ENCODE results near the gene HBD. TPM values are rescaled to one million over a fixed set of nuclear protein-coding genes. Genes with fewer than 3 reads are reported as not detected.
A peak's percentile ranks its signal among the peaks of the same experiment; 100 is the strongest.

The HBD gene
- total and polyA plus RNA-seq, 2 donors (not counting 1 experiment from before 2014, with no cell fraction given) = 5.9 to 53.4 TPM

DNA sequence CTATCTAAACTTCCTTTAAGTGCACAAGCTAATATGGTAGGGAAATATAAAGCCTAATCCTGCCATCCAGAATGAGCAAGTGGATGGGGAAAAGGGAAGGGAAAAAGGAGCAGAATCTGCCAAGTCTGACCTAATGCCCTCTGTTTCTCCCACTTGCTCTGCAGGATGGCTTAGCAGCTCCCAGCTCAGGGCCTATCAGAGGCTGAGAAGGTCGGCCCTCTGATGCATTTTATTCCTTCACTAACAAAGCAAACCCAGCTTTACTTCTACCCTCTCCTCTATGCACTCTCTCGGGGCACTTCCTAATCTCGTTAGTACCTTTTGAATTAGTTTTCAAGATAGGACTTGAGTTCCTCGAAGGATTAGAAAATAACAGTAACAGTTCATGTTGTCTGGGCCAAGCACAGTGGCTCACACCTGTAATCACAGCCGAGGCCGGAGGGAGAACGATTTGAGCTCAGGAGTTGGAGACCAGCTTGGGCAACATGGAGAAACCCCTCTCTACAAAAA lies 23.9 kb downstream of the HBD start:
- no peak overlapping the region for H3K4me2 ChIP-seq (ENCODE audit: extremely low read depth, insufficient read depth, low read length)
- H2AFZ ChIP-seq (ENCODE audit: low read length) = peak overlapping the region; percentile 30

DNA sequence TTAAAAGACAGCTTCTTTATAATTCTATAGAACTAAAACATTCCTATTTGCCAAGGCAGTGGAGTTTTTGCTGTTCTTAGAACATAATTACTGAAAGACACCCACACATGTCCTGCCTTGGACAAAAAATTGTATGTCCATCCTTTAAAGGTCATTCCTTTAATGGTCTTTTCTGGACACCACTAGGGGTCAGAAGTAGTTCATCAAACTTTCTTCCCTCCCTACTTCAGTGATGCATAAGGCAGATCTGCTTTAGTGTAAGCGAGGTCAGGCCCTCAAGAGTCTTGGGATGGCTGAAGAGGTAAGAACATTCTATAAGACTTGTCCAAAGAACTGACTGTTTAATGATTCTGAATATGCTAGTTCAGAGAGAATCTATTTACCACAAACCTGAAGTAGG lies 29.5 kb downstream of the HBD start:
- TF ChIP-seq, protein P1, sequence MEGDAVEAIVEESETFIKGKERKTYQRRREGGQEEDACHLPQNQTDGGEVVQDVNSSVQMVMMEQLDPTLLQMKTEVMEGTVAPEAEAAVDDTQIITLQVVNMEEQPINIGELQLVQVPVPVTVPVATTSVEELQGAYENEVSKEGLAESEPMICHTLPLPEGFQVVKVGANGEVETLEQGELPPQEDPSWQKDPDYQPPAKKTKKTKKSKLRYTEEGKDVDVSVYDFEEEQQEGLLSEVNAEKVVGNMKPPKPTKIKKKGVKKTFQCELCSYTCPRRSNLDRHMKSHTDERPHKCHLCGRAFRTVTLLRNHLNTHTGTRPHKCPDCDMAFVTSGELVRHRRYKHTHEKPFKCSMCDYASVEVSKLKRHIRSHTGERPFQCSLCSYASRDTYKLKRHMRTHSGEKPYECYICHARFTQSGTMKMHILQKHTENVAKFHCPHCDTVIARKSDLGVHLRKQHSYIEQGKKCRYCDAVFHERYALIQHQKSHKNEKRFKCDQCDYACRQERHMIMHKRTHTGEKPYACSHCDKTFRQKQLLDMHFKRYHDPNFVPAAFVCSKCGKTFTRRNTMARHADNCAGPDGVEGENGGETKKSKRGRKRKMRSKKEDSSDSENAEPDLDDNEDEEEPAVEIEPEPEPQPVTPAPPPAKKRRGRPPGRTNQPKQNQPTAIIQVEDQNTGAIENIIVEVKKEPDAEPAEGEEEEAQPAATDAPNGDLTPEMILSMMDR (conservative IDR thresholded peaks at IDR 0.05 in 1 of 2, IDR thresholded peaks at IDR 0.05 in 1 of 2; ENCODE audit: low read depth in 1 of 2, low read length in 2 of 2) = peak; percentile 66 to 68
- TF ChIP-seq EZH2 (IDR thresholded peaks at IDR 0.05; ENCODE audit: low read length, missing control alignments) = no peak
- no peak overlapping the region for H3K27ac ChIP-seq (ENCODE audit: insufficient read depth, low read length)
- no peak overlapping the region for H3K4me3 ChIP-seq (replicated peaks in 1 of 4; ENCODE audit: control extremely low read depth in 1 of 4, insufficient read depth in 1 of 4, low read depth in 3 of 4, low read length in 4 of 4)
- no peak overlapping the region for H3K4me2 ChIP-seq (ENCODE audit: extremely low read depth, insufficient read depth, low read length)
- H3K4me1 ChIP-seq (ENCODE audit: control insufficient read depth, extremely low read depth, insufficient read depth, low read length) = peaks cover 4% of the 10 kb centered on the region
- H2AFZ ChIP-seq (ENCODE audit: low read length) = peak overlapping the region; percentile 25
- no peaks in the 10 kb centered on the region for H4K20me1 ChIP-seq (ENCODE audit: control insufficient read depth, extremely low read depth, insufficient read depth, low read length)
- H3K9ac ChIP-seq (ENCODE audit: insufficient read depth, low read length) = no peak overlapping the region
- H3K9me3 ChIP-seq (ENCODE audit: control insufficient read depth, insufficient read depth, low read depth, low read length) = no peaks in the 10 kb centered on the region
- DNase-seq (ENCODE audit: low read depth in 2 of 2) = peak; percentile 61 to 83
- no peaks in the 10 kb centered on the region for H3K36me3 ChIP-seq (ENCODE audit: control insufficient read depth, insufficient read depth, low read length)
- no peaks in the 10 kb centered on the region for H3K27me3 ChIP-seq (ENCODE audit: control insufficient read depth, insufficient read depth, low read length)
- no peaks in the 10 kb centered on the region for H3K79me2 ChIP-seq (ENCODE audit: control insufficient read depth, insufficient read depth, low read length)

More for the DNA sequence above, 23.9 kb downstream of the HBD start:
- Histone ChIP-seq H3K27me3 (ENCODE audit: control insufficient read depth, insufficient read depth, low read length) (no peaks in the 10 kb centered on the region), H3K4me1 (ENCODE audit: control insufficient read depth, extremely low read depth, insufficient read depth, low read length) (no peaks in the 10 kb centered on the region), H4K20me1 (ENCODE audit: control insufficient read depth, extremely low read depth, insufficient read depth, low read length) (no peaks in the 10 kb centered on the region), H3K9me3 (ENCODE audit: control insufficient read depth, insufficient read depth, low read depth, low read length) (no peaks in the 10 kb centered on the region), H3K36me3 (ENCODE audit: control insufficient read depth, insufficient read depth, low read length) (no peaks in the 10 kb centered on the region), H3K27ac (ENCODE audit: insufficient read depth, low read length) (no peak overlapping the region), H3K9ac (ENCODE audit: insufficient read depth, low read length) (no peak overlapping the region), H3K79me2 (ENCODE audit: control insufficient read depth, insufficient read depth, low read length) (no peaks in the 10 kb centered on the region), H3K4me3 (replicated peaks in 1 of 4; ENCODE audit: control extremely low read depth in 1 of 4, insufficient read depth in 1 of 4, low read depth in 3 of 4, low read length in 4 of 4) (no peak overlapping the region)
- TF ChIP-seq, protein P1 (conservative IDR thresholded peaks at IDR 0.05 in 1 of 2, IDR thresholded peaks at IDR 0.05 in 1 of 2; ENCODE audit: low read depth in 1 of 2, low read length in 2 of 2) = no peak
- TF ChIP-seq EZH2 (IDR thresholded peaks at IDR 0.05; ENCODE audit: low read length, missing control alignments) = no peak
- no peak for DNase-seq (ENCODE audit: low read depth in 2 of 2)

DNA sequence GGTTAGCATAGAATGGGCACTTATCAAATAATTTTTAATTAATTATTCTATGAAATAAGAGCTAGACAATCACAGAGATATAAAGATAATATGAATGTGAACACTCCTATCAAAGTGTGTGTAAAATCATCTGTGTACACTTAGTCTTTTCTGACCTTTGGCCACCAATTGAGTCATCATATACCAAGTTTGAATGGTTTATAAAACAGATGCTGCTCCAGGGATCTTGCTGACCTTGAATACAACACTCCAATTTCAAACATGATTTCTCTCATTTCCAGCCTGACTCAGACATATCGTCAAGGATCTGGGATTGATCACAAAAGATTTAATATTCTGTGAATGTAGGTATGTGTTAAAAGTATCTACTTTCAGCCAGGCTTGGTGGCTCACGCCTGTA lies 30.9 kb downstream of the HBD start:
- peak in 1 of 2 donors; percentile 43 for DNase-seq (ENCODE audit: low read depth in 2 of 2)
- TF ChIP-seq EZH2 (IDR thresholded peaks at IDR 0.05; ENCODE audit: low read length, missing control alignments) = no peak
- TF ChIP-seq, protein P1 (conservative IDR thresholded peaks at IDR 0.05 in 1 of 2, IDR thresholded peaks at IDR 0.05 in 1 of 2; ENCODE audit: low read depth in 1 of 2, low read length in 2 of 2) = no peak

More for the DNA sequence above, 30.9 kb downstream of the HBD start:
- H3K4me3 ChIP-seq (replicated peaks in 1 of 4; ENCODE audit: control extremely low read depth in 1 of 4, insufficient read depth in 1 of 4, low read depth in 3 of 4, low read length in 4 of 4) = no peak overlapping the region
- no peak overlapping the region for H3K27ac ChIP-seq (ENCODE audit: insufficient read depth, low read length)
- H3K27me3 ChIP-seq (ENCODE audit: control insufficient read depth, insufficient read depth, low read length) = no peaks in the 10 kb centered on the region
- no peaks in the 10 kb centered on the region for H4K20me1 ChIP-seq (ENCODE audit: control insufficient read depth, extremely low read depth, insufficient read depth, low read length)
- H3K9ac ChIP-seq (ENCODE audit: insufficient read depth, low read length) = no peak overlapping the region
- no peaks in the 10 kb centered on the region for H3K9me3 ChIP-seq (ENCODE audit: control insufficient read depth, insufficient read depth, low read depth, low read length)
- no peaks in the 10 kb centered on the region for H3K79me2 ChIP-seq (ENCODE audit: control insufficient read depth, insufficient read depth, low read length)
- no peaks in the 10 kb centered on the region for H3K36me3 ChIP-seq (ENCODE audit: control insufficient read depth, insufficient read depth, low read length)
- no peak overlapping the region for H2AFZ ChIP-seq (ENCODE audit: low read length)
- peaks cover 4% of the 10 kb centered on the region for H3K4me1 ChIP-seq (ENCODE audit: control insufficient read depth, extremely low read depth, insufficient read depth, low read length)
- no peak overlapping the region for H3K4me2 ChIP-seq (ENCODE audit: extremely low read depth, insufficient read depth, low read length)

Data from fibroblast of lung (primary cell).